OCI-LY7 (cell line): Measurements from ENCODE around the gene TMEM158.

ENCODE experiments used
- CTCF ChIP-seq: fragments of 200-600 bp; sonication (generic); conservative IDR thresholded peaks from 2 replicates; pipeline ENCODE4 v1.5.1; 2014; ENCODE audit warnings: mild to moderate bottlenecking, antibody characterized with exemption, low read length, moderate library complexity, mixed read lengths
- EZH2phosphoT487 ChIP-seq: fragments of 200-600 bp; sonication (generic); IDR thresholded peaks from 2 replicates; pipeline ENCODE4 v1.6.1; 2018; ENCODE audit warnings: low read depth, borderline replicate concordance, mild to moderate bottlenecking, mixed run types, antibody characterized with exemption, low read length, moderate library complexity, mixed read lengths

- no peak for TF ChIP-seq CTCF
- no peak for TF ChIP-seq EZH2phosphoT487
Measured at GRCh38 chr3:45178183-45179023, 47.7 kb downstream of the TMEM158 start.
